HEK293T (cell line): ENCODE measurements around the gene NUMBL.

ENCODE experiments used
- FOXA1 ChIP-seq: fragments of 450-650 bp; IDR thresholded peaks from 2 replicates; pipeline ENCODE4 v1.6.1; 2016; ENCODE audit warnings: mild to moderate bottlenecking
- FOXK2 ChIP-seq: fragments of 450-650 bp; IDR thresholded peaks from 2 replicates; pipeline ENCODE4 v1.6.1; 2016; ENCODE audit warnings: mild to moderate bottlenecking
- FOXM1 ChIP-seq: fragments of 450-650 bp; IDR thresholded peaks from 2 replicates; pipeline ENCODE4 v1.6.1; 2017; ENCODE audit warnings: mild to moderate bottlenecking, borderline replicate concordance
- NFRKB ChIP-seq: fragments of 450-650 bp; IDR thresholded peaks from 2 replicates; pipeline ENCODE4 v1.6.1; 2016; ENCODE audit warnings: mild to moderate bottlenecking, moderate library complexity
- SP1 ChIP-seq: fragments of 450-650 bp; IDR thresholded peaks from 2 replicates; pipeline ENCODE4 v1.6.1; 2017
- SUZ12 ChIP-seq: fragments of 450-650 bp; IDR thresholded peaks from 2 replicates; pipeline ENCODE4 v1.6.1; 2016; ENCODE audit warnings: mild to moderate bottlenecking
- TARDBP ChIP-seq: fragments of 450-650 bp; IDR thresholded peaks from 2 replicates; pipeline ENCODE4 v1.6.1; 2016

DNA sequence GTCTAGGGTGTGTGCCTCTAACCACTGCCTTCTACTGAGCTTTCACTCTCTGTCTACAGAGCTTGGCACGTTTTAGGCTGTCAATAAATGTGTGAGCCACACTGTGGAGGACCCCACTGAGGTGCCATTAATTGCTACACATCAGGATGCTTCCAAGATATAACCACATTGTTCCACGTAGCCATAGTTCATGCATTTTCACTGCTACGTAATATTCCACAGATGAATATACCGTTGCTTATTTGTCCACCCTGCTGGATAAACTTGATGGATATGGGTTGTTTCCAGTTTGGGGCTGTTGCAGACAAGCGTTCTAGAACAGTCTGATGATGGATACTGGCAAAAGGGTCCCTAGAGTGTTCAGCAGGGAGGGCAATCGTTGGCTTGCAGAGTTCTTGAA lies 11.3 kb upstream of the NUMBL start:
- TF ChIP-seq FOXA1 (no peak), TARDBP (no peak), SP1 (no peak), FOXK2 (no peak), FOXM1 (no peak), NFRKB (no peak), SUZ12 (no peak)
